H9 (cell line): ENCODE measurements around the gene PLD1. TPM values are rescaled to one million over a fixed set of nuclear protein-coding genes. Genes with fewer than 3 reads are reported as not detected.

Source experiments
- DNase-seq: peaks from one replicate; pipeline ENCODE4 v3.0.0-alpha.2; 2017
- H2AFZ ChIP-seq: one replicate; pipeline ENCODE4 v1.6.1; 2013; ENCODE audit warnings: mild to moderate bottlenecking, low read length, control low read depth, moderate library complexity
- H2AK5ac ChIP-seq: 2 replicates; pipeline ENCODE4 v1.6.1; 2013; ENCODE audit warnings: low read length, control low read depth, mixed read lengths; ENCODE audit not compliant: insufficient read length
- H2BK120ac ChIP-seq: one replicate; pipeline ENCODE4 v1.6.1; 2013; ENCODE audit warnings: low read depth, mild to moderate bottlenecking, low read length, control low read depth, inconsistent platforms; ENCODE audit not compliant: poor library complexity, severe bottlenecking
- H2BK12ac ChIP-seq: 2 replicates; pipeline ENCODE4 v1.6.1; 2013; ENCODE audit warnings: low read length, control low read depth, mixed read lengths, low read depth; ENCODE audit not compliant: insufficient read length
- H2BK15ac ChIP-seq: 2 replicates; pipeline ENCODE4 v1.6.1; 2013; ENCODE audit warnings: low read depth, low read length, control low read depth
- H2BK20ac ChIP-seq: one replicate; pipeline ENCODE4 v1.6.1; 2013; ENCODE audit warnings: low read depth, mild to moderate bottlenecking, low read length, control low read depth, inconsistent platforms; ENCODE audit not compliant: poor library complexity, severe bottlenecking
- H2BK5ac ChIP-seq: 2 replicates; pipeline ENCODE4 v1.6.1; 2013; ENCODE audit warnings: low read length, control low read depth, mixed read lengths; ENCODE audit not compliant: insufficient read length
- H3K14ac ChIP-seq: 2 replicates; pipeline ENCODE4 v1.6.1; 2013; ENCODE audit warnings: low read length, control low read depth; ENCODE audit not compliant: insufficient read depth
- H3K18ac ChIP-seq: 2 replicates; pipeline ENCODE4 v1.6.1; 2013; ENCODE audit warnings: low read depth, mild to moderate bottlenecking, mixed read lengths, low read length, control low read depth; ENCODE audit not compliant: insufficient read length
- H3K23ac ChIP-seq: 2 replicates; pipeline ENCODE4 v1.6.1; 2013; ENCODE audit warnings: low read length, control low read depth, mixed read lengths, low read depth; ENCODE audit not compliant: insufficient read length
- H3K23me2 ChIP-seq: 2 replicates; pipeline ENCODE4 v1.6.1; 2013; ENCODE audit warnings: low read depth, mild to moderate bottlenecking, mixed read lengths, low read length, control low read depth; ENCODE audit not compliant: insufficient read length, poor library complexity, severe bottlenecking
- H3K27ac ChIP-seq: 2 replicates; pipeline ENCODE4 v1.5.1; 2013; ENCODE audit warnings: low read length, control low read depth, mixed read lengths, low read depth; ENCODE audit not compliant: insufficient read length
- H3K27me3 ChIP-seq: 2 replicates; pipeline ENCODE4 v1.6.1; 2013; ENCODE audit warnings: low read length, control low read depth, inconsistent platforms; ENCODE audit not compliant: insufficient read depth
- H3K4ac ChIP-seq: 2 replicates; pipeline ENCODE4 v1.6.1; 2013; ENCODE audit warnings: low read depth, mild to moderate bottlenecking, control low read depth, inconsistent platforms, low read length, moderate library complexity
- H3K4me1 ChIP-seq: 2 replicates; pipeline ENCODE4 v1.6.1; 2013; ENCODE audit warnings: low read length, control low read depth, inconsistent platforms; ENCODE audit not compliant: insufficient read depth
- H3K4me2 ChIP-seq: 2 replicates; pipeline ENCODE4 v1.6.1; 2013; ENCODE audit warnings: low read length, control low read depth, mixed read lengths; ENCODE audit not compliant: insufficient read length, insufficient read depth
- H3K56ac ChIP-seq: 2 replicates; pipeline ENCODE4 v1.6.1; 2013; ENCODE audit warnings: low read depth, mild to moderate bottlenecking, mixed read lengths, low read length, control low read depth; ENCODE audit not compliant: insufficient read length
- H3K79me1 ChIP-seq: 2 replicates; pipeline ENCODE4 v1.6.1; 2013; ENCODE audit warnings: low read depth, mild to moderate bottlenecking, moderate library complexity, low read length, control low read depth, inconsistent platforms; ENCODE audit not compliant: insufficient read depth, poor library complexity, severe bottlenecking
- H3K79me2 ChIP-seq: 2 replicates; pipeline ENCODE4 v1.6.1; 2013; ENCODE audit warnings: low read length, control low read depth, inconsistent platforms; ENCODE audit not compliant: insufficient read depth
- H3K9ac ChIP-seq: 2 replicates; pipeline ENCODE4 v1.6.1; 2013; ENCODE audit warnings: low read length, control low read depth, mixed read lengths; ENCODE audit not compliant: insufficient read length; ENCODE audit errors: extremely low read depth
- H3K9me3 ChIP-seq: one replicate; pipeline ENCODE4 v1.6.1; 2013; ENCODE audit warnings: low read depth, low read length, inconsistent platforms; ENCODE audit not compliant: control insufficient read depth
- H3T11ph ChIP-seq: one replicate; pipeline ENCODE4 v1.6.1; 2013; ENCODE audit warnings: mild to moderate bottlenecking, low read length, control low read depth, inconsistent platforms
- H4K20me1 ChIP-seq: one replicate; pipeline ENCODE4 v1.6.1; 2013; ENCODE audit not compliant: control insufficient read depth, insufficient read length, insufficient read depth
- H4K5ac ChIP-seq: 2 replicates; pipeline ENCODE4 v1.6.1; 2013; ENCODE audit warnings: low read depth, mild to moderate bottlenecking, mixed read lengths, low read length, control low read depth; ENCODE audit not compliant: insufficient read length
- H4K8ac ChIP-seq: replicated peaks from 2 replicates; pipeline ENCODE4 v1.6.1; 2013; ENCODE audit warnings: low read length, control low read depth, mixed read lengths, low read depth; ENCODE audit not compliant: insufficient read length
- H4K91ac ChIP-seq: 2 replicates; pipeline ENCODE4 v1.6.1; 2013; ENCODE audit warnings: low read depth, mild to moderate bottlenecking, moderate library complexity, mixed read lengths, low read length, control low read depth; ENCODE audit not compliant: insufficient read length
- H3K27ac Mint-ChIP-seq, 3 experiments: 2 replicates in 2 of 3; 3 replicates in 1 of 3; pipeline ENCODE4 v1.8.0; 2020 to 2021; ENCODE audit warnings: mixed read lengths in 3 of 3, mild to moderate bottlenecking in 1 of 3, moderate library complexity in 1 of 3
- H3K27me3 Mint-ChIP-seq: 2 replicates; pipeline ENCODE4 v1.8.0; 2021; ENCODE audit warnings: low read depth, mild to moderate bottlenecking, moderate library complexity, mixed read lengths
- H3K36me3 Mint-ChIP-seq, 3 experiments: 2 replicates in 2 of 3; 3 replicates in 1 of 3; pipeline ENCODE4 v1.8.0; 2020 to 2021; ENCODE audit warnings: low read depth in 3 of 3, mixed read lengths in 3 of 3; ENCODE audit not compliant: insufficient read depth in 1 of 3
- H3K4me1 Mint-ChIP-seq, 2 experiments: 2 replicates each; pipeline ENCODE4 v1.8.0; 2020; ENCODE audit warnings: mixed read lengths in 2 of 2
- H3K4me3 Mint-ChIP-seq, 2 experiments: 2 replicates in 1 of 2; 3 replicates in 1 of 2; pipeline ENCODE4 v1.8.0; 2020 to 2021; ENCODE audit warnings: mild to moderate bottlenecking in 2 of 2, mixed read lengths in 2 of 2, moderate library complexity in 1 of 2
- H3K9me3 Mint-ChIP-seq, 2 experiments: 2 replicates in 1 of 2; 3 replicates in 1 of 2; pipeline ENCODE4 v1.8.0; 2020; ENCODE audit warnings: mild to moderate bottlenecking in 2 of 2, mixed read lengths in 2 of 2, moderate library complexity in 1 of 2
- WGBS: extraction: QIAGEN DNeasy Blood & Tissue Kit; methylation state at CpG from one replicate; pipeline ENCODE4 v1.1.7; 2013; ENCODE audit warnings: missing lambda C conversion rate, low lambda C conversion rate, mixed read lengths; ENCODE audit not compliant: insufficient read length; ENCODE audit errors: extremely low coverage; 5-methylcytosine and 5-hydroxymethylcytosine counted together
- total RNA-seq: library from RNA; stranded (reverse); gene quantifications from 2 replicates; pipeline ENCODE4 v1.2.1, GENCODE V29; 2021
- TF ChIP-seq, protein P1 (sequence below): fragments of 200-600 bp; sonication (generic); conservative IDR thresholded peaks from 3 replicates; pipeline ENCODE4 v1.8.0; 2021; ENCODE audit warnings: antibody characterized with exemption, mild to moderate bottlenecking

PLD1 gene
- total RNA-seq, 1 experiment from 2014 or later, result 1.8 TPM

DNA sequence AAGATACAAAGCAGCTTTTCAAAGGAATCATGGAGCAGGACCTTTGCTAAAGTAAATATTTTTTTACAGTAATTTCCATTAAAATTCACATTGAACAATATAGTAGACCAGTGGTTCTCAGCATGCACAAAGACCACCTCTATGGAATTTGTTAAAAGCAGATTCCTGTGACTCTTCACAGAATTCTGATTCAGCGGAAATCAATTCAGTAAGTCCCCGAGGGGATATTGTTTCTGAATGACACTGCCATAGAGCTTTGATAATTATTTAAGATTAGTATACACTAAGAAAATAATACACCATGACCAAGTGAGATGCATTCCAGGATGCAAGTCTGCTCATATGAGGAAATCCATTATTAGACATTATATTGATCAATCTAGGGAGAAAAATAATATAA, 188.2 kb downstream of the PLD1 start:
- H4K20me1 ChIP-seq, result no peaks in the 10 kb centered on the region
- no peak overlapping the region for H4K5ac ChIP-seq
- WGBS, result no CpG with 5 or more reads among the region's 2 CpGs
- no peak for DNase-seq
- Mint-ChIP-seq H3K27me3 (no peaks in the 10 kb centered on the region), H3K27ac (no peak overlapping the region), H3K9me3 (peaks cover 21 to 27% of the 10 kb centered on the region in 2 experiments), H3K4me3 (no peak overlapping the region), H3K36me3 (peaks cover 5 to 28% (median 15%) of the 10 kb centered on the region in 3 experiments), H3K4me1 (no peaks in the 10 kb centered on the region)
- H3K18ac ChIP-seq, result no peak overlapping the region
- H2BK5ac ChIP-seq, result no peak overlapping the region
- H3K27me3 ChIP-seq, result no peaks in the 10 kb centered on the region
- no peak overlapping the region for H2BK12ac ChIP-seq
- no peaks in the 10 kb centered on the region for H3K4me1 ChIP-seq
- TF ChIP-seq, protein P1, sequence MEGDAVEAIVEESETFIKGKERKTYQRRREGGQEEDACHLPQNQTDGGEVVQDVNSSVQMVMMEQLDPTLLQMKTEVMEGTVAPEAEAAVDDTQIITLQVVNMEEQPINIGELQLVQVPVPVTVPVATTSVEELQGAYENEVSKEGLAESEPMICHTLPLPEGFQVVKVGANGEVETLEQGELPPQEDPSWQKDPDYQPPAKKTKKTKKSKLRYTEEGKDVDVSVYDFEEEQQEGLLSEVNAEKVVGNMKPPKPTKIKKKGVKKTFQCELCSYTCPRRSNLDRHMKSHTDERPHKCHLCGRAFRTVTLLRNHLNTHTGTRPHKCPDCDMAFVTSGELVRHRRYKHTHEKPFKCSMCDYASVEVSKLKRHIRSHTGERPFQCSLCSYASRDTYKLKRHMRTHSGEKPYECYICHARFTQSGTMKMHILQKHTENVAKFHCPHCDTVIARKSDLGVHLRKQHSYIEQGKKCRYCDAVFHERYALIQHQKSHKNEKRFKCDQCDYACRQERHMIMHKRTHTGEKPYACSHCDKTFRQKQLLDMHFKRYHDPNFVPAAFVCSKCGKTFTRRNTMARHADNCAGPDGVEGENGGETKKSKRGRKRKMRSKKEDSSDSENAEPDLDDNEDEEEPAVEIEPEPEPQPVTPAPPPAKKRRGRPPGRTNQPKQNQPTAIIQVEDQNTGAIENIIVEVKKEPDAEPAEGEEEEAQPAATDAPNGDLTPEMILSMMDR, result no peak
- H3K14ac ChIP-seq, result no peak overlapping the region
- H3K23me2 ChIP-seq, result no peaks in the 10 kb centered on the region
- H3T11ph ChIP-seq, result no peak overlapping the region
- no peak overlapping the region for H2BK20ac ChIP-seq
- no peak overlapping the region for H3K27ac ChIP-seq
- H2AK5ac ChIP-seq, result no peak overlapping the region
- H3K9ac ChIP-seq, result no peak overlapping the region
- no peaks in the 10 kb centered on the region for H3K79me2 ChIP-seq
- H2BK120ac ChIP-seq, result no peak overlapping the region
- no peak overlapping the region for H3K23ac ChIP-seq
- no peak overlapping the region for H3K4ac ChIP-seq
- no peaks in the 10 kb centered on the region for H3K79me1 ChIP-seq
- no peak overlapping the region for H3K56ac ChIP-seq
- no peak overlapping the region for H4K91ac ChIP-seq
- H2AFZ ChIP-seq, result no peak overlapping the region
- peaks cover 8% of the 10 kb centered on the region for H3K9me3 ChIP-seq
- no peak overlapping the region for H2BK15ac ChIP-seq
- H4K8ac ChIP-seq, result no peak overlapping the region
- H3K4me2 ChIP-seq, result no peak overlapping the region
